Suppressor macrophage (primary cell): ENCODE data around the gene PRICKLE2.
"Not testable (repeated sequence)": the region's sequence is repeated elsewhere in the genome, so short reads cannot be mapped to it uniquely, and the experiment has no call there.

Source experiments
- DNase-seq, 4 experiments: peaks; one replicate each; pipeline ENCODE4 v3.0.0-alpha.2; 2020 to 2022

The PRICKLE2 gene

DNA sequence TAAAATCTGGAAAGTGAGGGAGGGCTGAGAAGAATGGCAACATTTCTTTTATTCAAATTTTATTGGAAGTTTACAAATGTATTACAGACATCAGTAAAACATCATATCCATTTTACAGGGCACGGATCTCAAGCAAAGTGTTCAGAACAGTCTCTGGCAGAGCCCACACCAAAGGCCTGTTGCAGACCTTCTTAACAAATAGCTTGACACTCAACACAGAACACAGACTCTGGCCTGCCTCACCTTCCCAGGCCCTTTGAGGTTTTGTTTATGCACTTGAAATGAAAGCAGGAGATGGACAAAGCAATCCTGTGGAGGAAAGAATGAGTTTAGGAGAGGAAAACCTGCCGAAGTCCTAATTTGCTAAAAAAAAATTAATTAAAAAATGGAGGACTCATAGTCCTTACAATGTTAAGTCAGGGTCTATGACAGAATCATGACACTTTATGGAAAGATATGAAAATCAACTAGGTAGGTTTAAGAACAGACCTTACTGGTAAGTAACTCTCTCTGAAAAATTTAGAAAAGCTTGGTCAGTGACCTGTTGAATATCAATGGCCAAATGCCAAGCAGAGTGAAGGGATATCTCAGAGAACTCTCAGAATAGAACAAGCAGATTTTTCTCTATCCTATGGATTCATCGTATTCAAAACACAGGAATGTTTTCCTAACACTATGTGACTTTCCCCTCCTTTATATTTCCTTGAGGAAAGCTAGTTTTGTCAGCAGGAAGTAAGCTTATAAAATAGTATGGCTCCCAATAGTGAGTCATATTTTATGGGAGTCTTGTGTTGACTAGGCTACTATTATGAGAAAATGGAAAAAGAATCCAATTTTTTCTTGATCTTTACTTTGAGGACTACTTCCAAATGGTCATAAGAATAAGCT lies 131.2 kb downstream of the PRICKLE2 start:
- no peak for DNase-seq

DNA sequence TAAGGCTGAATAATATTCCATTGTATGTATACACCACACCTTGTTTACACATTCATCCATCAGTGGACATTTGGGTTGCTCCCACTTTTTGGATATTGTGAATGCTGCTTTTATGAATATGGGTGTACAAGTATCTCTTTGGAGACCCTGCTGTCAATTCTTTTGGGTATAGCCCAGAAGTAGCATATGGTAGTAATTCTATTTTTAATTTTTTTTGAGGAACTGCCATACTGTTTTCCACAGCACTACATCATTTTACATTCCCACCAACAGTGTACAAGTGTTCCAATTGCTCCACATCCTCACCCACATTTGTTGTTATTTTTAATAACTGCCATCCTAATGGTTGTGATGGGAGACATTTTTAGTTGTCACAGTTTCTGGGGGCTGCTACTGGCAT lies 132.1 kb downstream of the PRICKLE2 start:
- no peak for DNase-seq

DNA sequence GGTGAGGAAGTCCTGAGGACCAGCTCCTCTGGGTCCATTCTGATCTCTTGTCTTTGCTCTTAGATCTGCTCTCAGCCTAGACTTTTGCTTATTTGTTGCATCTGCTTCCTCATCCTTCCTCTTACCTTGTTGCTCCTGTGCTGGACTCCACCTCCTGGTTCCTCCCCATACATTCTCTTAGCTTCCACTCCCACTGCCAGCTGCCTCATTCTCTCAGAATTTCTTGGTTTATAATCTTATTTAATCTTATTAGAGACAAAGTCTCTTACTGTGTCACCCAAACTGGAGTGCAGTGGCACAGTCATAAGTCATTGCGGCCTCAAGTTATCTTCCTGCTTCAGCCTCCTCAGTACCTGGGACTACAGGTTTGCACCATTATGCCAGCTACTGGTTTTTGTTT lies 133.8 kb downstream of the PRICKLE2 start:
- DNase-seq, result no peak

DNA sequence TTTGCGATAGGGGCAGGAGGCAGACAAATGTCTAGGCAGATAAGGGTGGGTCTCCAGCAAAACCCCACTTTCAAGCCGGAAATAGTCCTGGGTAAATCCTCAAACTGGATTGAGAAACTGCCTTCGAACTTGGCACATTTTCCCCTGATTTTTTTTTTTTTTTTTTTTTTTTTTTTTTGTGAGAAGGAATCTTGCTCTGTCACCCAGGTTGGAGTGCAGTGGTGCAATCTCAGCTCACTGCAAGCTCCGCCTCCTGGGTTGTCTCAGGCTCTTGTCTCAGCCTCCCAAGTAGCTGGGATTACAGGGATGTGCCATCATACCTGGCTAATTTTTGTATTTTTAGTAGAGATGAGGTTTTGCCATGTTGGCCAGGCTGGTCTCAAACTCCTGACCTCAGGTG lies 135.9 kb downstream of the PRICKLE2 start:
- not testable (repeated sequence) for DNase-seq

DNA sequence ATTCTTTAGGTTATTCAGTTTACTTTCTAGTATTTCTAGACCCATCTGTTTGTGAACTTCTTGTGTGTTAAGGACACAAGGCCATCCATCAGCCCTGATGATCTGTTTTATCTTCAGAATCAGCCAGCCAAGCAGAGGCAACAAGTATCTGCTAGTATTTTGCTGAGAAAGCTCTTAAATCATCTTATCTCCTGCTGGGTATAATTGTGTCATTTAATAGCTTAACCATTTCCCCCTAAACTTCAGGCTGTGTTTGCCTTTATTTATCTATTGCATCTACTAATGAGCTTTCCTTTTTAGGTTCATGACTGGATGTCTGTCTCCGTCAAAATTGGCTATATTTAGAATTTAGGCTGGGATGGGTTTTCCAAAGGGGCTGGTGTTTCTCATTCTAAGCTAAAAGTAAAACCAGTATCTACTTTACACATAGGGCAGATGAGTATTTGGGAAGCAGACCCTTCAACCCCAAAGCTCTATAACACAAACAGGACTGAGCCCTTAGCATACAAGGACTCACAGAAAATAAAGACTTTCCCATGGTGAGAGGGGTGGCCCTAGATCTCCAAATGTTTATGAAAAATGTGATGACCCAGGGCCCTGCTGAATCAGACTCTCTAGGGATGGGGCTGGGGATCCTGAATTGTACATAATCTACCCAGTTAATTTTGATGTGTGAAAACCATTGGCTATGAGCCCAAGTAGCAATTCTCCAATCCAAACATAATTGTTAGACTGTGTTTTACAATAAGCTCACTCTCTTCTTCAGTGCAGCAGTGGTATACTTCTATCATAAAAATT lies 136.7 kb downstream of the PRICKLE2 start:
- DNase-seq, result no peak

DNA sequence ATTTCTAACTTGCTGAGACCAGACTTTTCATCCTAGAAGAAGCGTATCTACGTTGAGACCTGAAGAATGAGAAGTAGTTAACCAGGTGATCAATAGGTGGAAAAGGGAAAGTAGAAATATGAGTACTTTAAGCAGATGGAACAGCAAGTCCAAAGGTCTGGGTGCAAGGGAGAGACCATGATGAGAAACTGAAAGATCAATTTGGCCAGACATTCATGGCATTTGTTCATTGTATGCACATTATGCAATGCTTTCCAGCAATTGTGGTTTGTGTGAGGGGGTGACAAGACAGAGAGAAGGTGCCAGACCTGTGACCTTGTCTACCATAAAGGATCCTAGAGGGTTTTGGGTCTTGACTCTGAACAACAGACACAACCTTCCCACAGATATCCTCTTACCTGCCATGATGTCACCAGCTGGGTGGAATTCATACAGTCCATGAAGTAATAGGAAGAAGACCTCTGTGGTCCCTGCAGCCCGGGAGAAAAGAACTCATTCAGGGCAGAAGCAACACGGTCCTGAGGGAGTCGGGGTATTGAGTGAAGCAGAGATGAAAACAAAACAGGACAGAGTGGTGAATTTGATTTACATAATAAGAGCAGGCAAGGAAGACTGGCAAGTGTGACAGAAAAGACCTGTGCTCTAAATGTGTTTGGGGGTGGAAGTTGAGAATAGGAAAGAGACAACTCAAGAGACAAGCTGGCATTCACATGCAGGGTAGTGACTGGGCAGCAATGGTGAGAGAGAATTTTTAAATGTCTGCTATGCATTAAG lies 138.6 kb downstream of the PRICKLE2 start:
- DNase-seq, result no peak

DNA sequence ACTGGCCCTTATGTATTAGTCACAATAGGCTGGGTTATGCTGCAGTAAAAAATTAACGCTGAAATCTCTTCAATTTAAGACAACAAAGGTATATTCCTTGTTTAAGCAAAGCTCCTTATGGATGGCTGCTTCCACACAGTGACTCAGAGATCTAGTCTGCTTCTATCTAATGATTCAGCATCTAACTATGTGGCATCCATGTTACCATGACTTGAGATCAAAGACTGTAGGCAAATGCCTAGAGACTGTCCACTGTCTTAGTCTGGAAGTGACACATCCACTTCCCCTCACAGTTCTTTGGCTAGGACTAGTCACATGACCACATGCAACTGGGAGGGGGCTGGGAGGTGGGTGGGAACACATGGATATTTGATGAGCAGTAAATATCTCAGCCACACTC lies 140.6 kb downstream of the PRICKLE2 start:
- no peak for DNase-seq

DNA sequence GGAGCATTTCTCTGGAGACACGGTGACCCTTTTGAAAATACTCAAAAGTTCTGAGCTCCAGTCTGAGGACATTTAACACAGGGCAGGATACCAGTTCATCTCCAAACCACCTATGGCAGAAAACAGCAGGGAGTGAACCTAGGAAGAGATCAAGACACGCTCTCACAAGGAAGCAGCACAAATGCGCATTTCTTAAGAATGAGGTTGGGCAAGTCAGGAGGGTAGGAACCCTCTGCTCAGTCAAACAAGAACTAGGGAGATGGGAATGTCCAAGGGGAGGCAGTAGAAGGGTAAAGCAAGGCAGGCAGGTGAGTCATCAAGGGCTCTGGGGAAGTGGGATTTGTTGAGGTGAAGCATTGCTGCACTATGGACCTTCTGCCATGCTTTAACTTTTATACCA lies 141.7 kb downstream of the PRICKLE2 start:
- DNase-seq, result no peak

DNA sequence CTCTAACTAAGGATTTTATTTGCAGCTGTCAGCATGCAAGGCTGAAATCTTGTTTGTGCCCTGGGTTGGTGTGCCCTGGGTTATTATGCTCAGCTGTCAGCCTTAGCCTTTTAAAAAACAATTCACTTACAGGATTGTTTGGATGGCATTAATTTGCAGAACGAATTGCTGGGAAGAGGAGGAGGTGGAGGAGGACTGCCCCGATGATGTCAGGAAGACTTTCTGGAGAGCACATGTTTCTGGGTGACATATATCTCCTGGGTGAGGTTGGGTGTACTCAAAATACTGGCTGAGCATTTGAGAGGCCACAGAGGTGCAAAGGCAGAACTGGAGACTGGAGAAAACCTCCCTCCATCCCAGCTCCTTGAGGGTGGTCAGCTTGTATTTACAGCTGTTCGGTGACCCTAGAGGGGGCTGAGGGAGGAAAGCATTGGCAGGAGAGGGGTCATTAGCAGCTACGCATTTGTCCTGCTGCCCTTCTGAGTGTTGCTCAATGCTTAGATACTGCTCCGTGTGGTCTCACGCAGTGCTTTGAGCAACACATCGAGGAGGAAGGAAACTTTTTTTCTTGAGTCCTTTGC lies 142.2 kb downstream of the PRICKLE2 start:
- DNase-seq, result peak in 2 of 4 experiments; percentile 10 to 19

DNA sequence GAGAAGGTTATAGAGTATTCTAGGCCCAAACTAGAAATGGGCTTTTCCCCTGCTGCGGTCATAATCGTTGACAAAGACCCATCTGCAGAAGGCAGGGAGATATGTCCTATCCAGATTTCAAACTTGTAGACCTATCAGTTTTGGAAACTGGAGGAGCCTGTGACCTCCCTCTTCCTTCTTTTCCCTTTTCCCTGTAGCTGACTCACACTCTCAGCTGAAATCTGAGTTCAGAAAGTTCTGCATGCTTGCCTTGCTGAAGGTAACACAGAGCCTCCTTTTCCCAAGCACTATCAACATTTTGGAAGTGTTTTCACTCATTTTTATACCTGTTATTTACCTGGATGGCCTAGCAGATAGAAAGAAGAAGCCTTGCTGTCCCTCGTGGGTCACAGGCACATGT lies 142.9 kb downstream of the PRICKLE2 start:
- no peak for DNase-seq

DNA sequence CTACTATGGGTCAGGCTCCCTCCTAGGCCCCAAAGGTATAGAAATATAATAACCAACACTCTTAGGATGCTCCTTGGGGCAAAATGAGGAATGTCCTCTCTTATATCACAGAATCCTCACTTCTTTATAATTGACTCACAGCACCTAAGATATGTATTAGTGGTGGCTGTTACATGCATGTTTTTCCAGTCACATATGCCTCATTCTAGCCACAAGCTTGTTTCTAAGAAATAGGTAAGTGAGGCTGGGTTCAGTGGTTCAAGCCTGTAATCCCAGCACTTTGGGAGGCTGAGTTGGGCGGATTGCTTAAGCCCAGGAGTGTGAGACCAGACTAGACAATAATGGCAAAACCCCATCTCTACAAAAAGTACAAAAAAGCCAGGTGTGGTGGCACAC lies 144.0 kb downstream of the PRICKLE2 start:
- no peak for DNase-seq

DNA sequence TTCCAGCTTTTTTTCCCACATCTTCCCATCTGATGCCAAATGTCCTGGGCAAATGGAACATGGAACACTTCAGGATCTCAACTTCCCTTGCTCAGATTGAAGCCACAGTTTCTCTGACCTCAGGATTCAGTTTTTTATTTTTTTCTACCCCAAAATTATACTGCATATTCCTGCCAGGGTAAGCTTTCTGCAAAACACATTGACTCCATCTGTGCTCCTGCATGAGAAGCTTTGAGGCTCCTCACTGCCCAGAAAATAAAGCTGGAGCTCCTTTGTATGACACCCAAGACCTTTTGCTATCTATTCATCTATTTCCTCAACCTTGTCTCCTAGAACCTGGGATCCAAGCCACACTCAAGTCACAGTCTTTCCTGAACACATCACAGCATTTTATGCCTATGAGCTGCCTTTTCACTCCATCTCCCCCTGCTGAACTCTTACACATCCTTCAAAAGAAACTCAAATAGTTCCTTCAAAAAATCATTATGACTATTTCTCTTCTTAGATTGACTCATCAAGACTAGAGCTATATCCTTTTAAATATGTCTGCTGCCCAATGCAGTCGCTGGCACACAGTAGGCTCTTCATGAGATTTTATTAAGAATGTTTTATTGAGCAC lies 144.5 kb downstream of the PRICKLE2 start:
- no peak for DNase-seq

DNA sequence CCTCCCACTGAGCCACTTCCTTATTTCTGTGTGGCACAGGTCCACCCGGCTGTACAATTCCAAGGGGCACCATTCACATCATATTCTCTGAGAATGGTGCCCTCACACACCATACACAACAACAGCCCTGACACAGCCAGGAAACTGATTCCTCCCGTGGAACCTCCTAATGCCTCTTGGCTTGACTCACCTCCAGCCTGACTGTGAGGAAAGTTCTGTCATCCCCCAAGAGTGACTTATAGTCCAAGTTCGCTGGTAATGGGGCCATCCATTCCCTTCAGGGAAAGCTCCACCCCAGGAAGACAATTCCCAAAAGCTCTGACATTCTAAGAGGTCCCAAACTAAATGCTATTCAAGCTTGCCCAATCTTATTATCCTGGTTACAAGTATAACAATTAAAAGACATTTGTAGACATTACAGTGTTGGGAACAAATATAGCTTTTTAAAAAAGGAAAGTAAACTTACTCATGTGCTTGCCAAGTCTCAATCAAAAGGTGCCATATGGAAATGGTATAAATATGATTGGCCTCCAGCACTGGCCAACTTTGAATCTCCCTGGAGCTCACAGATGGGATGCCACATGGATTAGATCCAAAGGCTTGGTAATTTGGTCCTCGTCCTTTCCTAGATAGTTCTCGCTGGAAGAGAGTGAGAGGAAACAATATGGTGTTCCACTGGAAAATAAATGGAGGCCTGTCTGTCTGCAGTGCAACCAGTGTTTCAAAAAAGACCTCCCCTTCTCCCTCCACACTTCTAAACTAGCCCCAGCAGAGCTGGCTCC lies 145.7 kb downstream of the PRICKLE2 start:
- no peak for DNase-seq

DNA sequence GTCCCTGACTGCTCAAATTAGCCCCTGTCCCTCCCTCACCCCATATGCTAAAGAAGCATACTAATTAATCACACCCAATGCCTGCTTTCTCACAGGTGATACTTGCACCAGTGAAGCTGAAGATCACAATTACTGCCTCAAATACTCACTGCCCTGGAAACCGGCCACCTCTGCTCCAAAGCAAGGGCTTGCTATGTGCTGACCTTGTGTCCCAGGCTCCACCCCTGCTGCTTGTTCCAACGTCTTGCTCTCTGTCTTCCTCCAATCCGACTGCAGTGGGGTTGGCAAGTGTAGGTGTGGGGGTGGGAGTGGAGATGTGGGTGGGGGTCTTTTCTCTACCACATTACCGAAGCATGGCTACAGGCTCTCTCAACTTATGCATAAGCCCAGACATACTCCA lies 146.3 kb downstream of the PRICKLE2 start:
- no peak for DNase-seq

DNA sequence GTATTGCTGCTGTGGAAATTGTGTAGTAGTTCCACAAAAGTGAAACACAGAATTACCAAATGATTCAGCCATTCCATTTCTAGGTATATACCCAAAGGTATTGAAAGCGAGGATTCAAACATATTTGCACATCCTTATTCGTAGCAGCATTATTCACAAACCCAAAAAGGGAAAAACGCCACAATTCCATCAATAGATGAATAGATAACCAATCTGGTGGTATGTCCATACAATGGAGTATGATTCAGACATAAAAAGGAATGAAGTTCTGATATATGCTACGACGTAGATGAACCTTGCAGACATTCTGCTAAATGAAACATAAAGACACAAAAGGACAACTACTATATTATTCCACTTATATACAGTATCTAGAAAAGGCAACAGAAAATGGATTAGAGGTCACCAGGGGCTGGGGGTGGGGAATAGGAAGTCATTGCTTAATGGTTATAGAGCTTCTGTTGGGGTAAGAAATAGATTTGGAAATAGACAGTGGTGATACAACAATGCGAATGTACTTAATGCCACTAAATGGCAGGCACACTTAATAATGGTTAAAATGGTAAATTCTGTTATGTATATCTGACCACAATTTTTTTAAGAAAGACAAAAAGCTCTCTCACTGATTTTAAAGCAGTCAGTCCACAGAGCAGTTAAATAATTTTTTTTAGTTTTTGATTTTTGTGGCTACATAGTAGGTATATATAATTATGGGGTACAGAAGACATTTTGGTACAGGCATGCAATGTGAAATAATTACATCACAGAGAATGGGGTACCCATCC lies 150.2 kb downstream of the PRICKLE2 start:
- no peak for DNase-seq

DNA sequence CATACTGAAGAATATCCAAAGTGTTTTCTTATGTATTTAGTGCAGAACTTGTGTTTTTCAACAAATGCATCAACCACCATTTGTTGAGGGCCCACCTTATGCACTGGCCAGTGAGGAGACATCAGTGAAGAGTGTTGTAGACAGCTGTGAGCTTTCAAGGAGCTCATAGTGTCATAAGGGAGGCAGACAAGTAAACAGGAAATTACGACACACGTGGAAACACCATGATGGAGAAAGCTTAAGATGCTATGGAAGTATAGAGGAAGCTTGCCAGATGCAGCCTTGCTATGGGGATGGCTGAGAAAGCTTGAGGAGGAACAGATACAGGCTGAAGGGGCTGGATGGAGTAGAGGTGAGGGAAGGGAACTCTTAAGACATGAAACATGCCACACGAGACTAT lies 151.2 kb downstream of the PRICKLE2 start:
- DNase-seq, result peak in 2 of 4 experiments; percentile 4 to 15

DNA sequence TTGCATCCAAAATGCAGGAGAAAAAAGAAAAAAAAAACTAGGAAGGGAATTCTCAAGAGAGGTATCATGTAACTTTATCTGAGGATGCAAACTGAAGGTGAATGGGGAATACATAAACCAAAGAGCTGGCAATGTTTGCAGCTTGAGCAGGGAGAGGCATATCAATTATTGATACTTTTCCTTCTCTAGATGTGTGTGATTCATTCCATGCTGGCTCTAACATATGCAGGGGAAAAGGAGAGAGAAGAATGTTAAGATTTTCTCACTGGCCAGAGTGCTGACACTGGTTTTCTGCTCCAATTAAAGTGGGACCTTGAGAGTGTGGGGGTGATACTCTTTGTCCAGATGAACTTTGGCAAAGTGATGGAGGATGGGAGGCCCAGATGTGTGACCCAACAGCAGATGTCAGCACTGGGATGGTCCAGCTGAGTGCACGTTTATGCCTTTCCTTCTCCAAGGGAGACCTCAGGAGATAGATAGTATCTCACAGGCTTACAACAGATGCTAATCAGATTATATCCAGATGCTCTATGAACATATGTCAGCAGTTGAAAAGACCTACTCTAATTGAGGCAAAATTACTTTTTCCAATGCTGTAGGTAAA lies 152.0 kb downstream of the PRICKLE2 start:
- DNase-seq, result no peak

DNA sequence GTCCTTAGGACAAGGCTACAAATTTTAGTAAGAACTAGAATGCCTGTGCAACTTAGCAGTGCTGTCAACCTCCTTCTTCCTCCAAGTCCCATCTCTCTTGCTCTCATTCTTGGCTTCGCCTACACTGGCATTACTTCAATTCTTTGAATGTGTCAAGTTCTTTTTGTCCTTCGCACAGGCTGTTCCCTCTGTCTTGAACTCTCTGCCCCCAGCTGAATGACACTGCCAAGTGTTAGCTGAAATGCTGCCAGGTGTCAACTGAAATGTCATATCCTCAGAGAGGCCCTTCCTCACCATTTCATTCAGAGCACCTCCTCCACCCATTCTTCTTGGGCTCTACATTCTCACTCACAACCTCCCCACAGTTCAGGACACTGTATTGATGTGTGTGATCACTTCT lies 153.1 kb downstream of the PRICKLE2 start:
- DNase-seq, result no peak

DNA sequence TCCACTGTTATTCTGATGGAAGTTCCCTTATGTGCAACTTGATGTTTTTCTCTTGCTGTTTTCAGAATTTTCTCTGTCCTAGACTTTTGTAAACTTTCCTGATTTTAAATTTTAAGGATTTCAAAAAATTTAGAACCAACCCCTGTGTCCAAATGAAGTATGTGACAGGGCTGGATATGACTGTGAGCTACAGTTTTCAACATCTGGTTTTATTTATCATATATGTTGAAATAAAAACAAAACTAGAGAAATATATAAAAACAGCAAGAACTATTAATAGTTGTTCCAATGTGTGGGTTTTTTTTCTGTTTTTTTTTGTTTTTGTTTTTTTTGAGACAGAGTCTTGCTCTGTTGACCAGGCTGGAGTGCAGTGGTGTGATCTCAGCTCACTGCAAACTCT lies 154.6 kb downstream of the PRICKLE2 start:
- DNase-seq, result no peak
